ENCODE data around the gene MPRIP. TPM values are rescaled to one million over a fixed set of nuclear protein-coding genes. Genes with fewer than 3 reads are reported as not detected.
"Not testable (repeated sequence)": the region's sequence is repeated elsewhere in the genome, so short reads cannot be mapped to it uniquely, and the experiment has no call there.

Gene MPRIP
- total and polyA plus RNA-seq, 2 experiments from 2014 or later = 80.4 to 172 TPM

- TF ChIP-seq, protein P1, sequence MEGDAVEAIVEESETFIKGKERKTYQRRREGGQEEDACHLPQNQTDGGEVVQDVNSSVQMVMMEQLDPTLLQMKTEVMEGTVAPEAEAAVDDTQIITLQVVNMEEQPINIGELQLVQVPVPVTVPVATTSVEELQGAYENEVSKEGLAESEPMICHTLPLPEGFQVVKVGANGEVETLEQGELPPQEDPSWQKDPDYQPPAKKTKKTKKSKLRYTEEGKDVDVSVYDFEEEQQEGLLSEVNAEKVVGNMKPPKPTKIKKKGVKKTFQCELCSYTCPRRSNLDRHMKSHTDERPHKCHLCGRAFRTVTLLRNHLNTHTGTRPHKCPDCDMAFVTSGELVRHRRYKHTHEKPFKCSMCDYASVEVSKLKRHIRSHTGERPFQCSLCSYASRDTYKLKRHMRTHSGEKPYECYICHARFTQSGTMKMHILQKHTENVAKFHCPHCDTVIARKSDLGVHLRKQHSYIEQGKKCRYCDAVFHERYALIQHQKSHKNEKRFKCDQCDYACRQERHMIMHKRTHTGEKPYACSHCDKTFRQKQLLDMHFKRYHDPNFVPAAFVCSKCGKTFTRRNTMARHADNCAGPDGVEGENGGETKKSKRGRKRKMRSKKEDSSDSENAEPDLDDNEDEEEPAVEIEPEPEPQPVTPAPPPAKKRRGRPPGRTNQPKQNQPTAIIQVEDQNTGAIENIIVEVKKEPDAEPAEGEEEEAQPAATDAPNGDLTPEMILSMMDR (IDR thresholded peaks at IDR 0.05; ENCODE audit: low read depth, low read length) = no peak
- Histone ChIP-seq H3K4me3 (no peak overlapping the region), H3K27ac (no peak overlapping the region), H3K9me3 (ENCODE audit: low read depth) (no peaks in the 10 kb centered on the region), H3K36me3 (no peaks in the 10 kb centered on the region), H3K27me3 (no peaks in the 10 kb centered on the region), H3K4me1 (ENCODE audit: low read depth) (peaks cover 24% of the 10 kb centered on the region)
- peak in 1 of 2 donors; percentile 60 for DNase-seq (ENCODE audit: low read depth in 1 of 2, low spot score in 1 of 2)
Observed at GRCh38 chr17:17191346-17191792, 149.1 kb downstream of the MPRIP start.

DNA sequence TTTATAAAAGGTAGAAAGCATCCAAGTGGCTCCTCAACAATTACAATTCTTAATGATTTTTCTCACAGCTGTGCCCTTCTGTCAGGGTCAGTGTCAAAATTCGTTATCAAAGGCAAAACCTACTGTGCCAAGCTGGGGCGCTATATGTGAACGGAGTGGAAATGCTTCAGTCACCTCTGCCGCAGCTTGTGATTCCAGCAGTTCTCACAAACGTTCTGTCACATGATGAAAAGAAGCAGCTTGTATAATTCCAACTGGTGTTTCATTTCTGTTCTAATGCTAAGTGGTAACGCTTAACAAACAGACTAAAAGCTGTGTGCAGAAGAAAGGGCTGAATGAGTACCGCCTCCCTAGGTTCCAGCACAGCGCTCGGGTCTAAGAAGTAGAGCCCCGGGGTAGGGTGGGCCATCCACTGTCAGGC, 149.7 kb downstream of the MPRIP start:
- H3K27ac ChIP-seq = no peak overlapping the region
- TF ChIP-seq, protein P1 (IDR thresholded peaks at IDR 0.05; ENCODE audit: low read depth, low read length) = no peak

DNA sequence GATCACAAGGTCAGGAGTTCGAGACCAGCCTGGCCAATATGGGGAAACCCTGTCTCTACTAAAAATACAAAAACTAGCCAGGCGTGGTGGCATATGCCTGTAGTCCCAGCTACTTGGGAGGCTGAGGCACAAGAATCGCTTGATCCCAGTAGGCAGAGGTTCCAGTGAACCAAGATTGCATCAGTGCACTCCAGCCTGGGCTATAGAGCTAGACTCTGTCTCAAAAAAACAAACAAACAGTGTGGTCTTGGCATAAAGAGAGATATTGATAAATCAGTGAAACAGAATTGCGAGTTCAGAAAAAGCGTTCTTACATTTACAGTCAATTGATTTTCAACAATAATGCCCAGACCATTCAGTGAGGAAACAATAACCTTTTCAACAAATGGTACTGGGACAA, 153.2 kb downstream of the MPRIP start:
- H3K27ac ChIP-seq; H3K4me1 ChIP-seq (ENCODE audit: low read depth); DNase-seq (ENCODE audit: low read depth in 1 of 2, low spot score in 1 of 2); H3K36me3 ChIP-seq; H3K27me3 ChIP-seq; H3K9me3 ChIP-seq (ENCODE audit: low read depth); H3K4me3 ChIP-seq: not testable (repeated sequence)

More for the DNA sequence above, 149.7 kb downstream of the MPRIP start:
- Histone ChIP-seq H3K4me1 (ENCODE audit: low read depth) (peaks cover 18% of the 10 kb centered on the region), H3K27me3 (no peaks in the 10 kb centered on the region), H3K36me3 (no peaks in the 10 kb centered on the region), H3K4me3 (no peak overlapping the region), H3K9me3 (ENCODE audit: low read depth) (no peaks in the 10 kb centered on the region)
- DNase-seq (ENCODE audit: low read depth in 1 of 2, low spot score in 1 of 2) = no peak

- no peak for DNase-seq (ENCODE audit: low read depth in 1 of 2, low spot score in 1 of 2)
- no peaks in the 10 kb centered on the region for H3K9me3 ChIP-seq (ENCODE audit: low read depth)
Observed at GRCh38 chr17:17196776-17197175, 154.5 kb downstream of the MPRIP start.

GRCh38 chr17:17198281-17198680, 156.0 kb downstream of the MPRIP start:
- Histone ChIP-seq H3K4me1 (ENCODE audit: low read depth) (no peaks in the 10 kb centered on the region), H3K9me3 (ENCODE audit: low read depth) (no peaks in the 10 kb centered on the region), H3K27ac (no peak overlapping the region), H3K4me3 (no peak overlapping the region), H3K27me3 (no peaks in the 10 kb centered on the region), H3K36me3 (no peaks in the 10 kb centered on the region)
- TF ChIP-seq, protein P1 (IDR thresholded peaks at IDR 0.05; ENCODE audit: low read depth, low read length) = no peak
- no peak for DNase-seq (ENCODE audit: low read depth in 1 of 2, low spot score in 1 of 2)

More at GRCh38 chr17:17196776-17197175, 154.5 kb downstream of the MPRIP start:
- TF ChIP-seq, protein P1 (IDR thresholded peaks at IDR 0.05; ENCODE audit: low read depth, low read length) = no peak
- no peaks in the 10 kb centered on the region for H3K27me3 ChIP-seq
- no peak overlapping the region for H3K27ac ChIP-seq
- H3K36me3 ChIP-seq = no peaks in the 10 kb centered on the region
- H3K4me3 ChIP-seq = no peak overlapping the region
- peaks cover 4% of the 10 kb centered on the region for H3K4me1 ChIP-seq (ENCODE audit: low read depth)

DNA sequence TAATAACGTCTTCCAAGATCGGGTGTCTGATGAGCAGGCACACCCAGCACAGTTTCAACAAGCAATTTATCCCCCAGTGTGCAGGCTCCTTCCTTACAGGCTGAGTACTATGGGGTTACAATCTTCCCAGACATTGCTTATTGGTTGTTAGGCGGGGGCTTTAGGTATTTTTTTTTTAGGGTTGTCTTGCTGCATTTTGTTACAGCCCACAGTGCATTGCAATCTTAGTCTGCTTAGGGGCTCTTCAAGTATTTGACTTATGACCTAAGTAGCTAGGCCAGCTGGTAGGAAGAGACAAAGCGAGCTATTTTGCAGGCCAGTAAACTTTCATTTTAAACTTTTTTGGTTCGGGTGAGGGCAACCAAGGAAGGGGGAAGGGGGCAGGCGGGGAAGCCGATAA, 158.1 kb downstream of the MPRIP start:
- Histone ChIP-seq H3K36me3 (no peaks in the 10 kb centered on the region), H3K9me3 (ENCODE audit: low read depth) (no peaks in the 10 kb centered on the region), H3K4me1 (ENCODE audit: low read depth) (no peaks in the 10 kb centered on the region), H3K4me3 (no peak overlapping the region), H3K27me3 (no peaks in the 10 kb centered on the region), H3K27ac (no peak overlapping the region)
- DNase-seq (ENCODE audit: low read depth in 1 of 2, low spot score in 1 of 2) = no peak
- TF ChIP-seq, protein P1 (IDR thresholded peaks at IDR 0.05; ENCODE audit: low read depth, low read length) = no peak
